Right atrium auricular region (tissue), 2 donors: ENCODE measurements around the gene LRRK1. TPM values are rescaled to one million over a fixed set of nuclear protein-coding genes. Genes with fewer than 3 reads are reported as not detected.

ENCODE experiments used
- DNase-seq: peaks from one replicate; pipeline ENCODE4 v3.0.0-alpha.2; 2019; ENCODE audit warnings: low spot score
- H3K27ac ChIP-seq, 2 donors: fragments of 200-600 bp; sonication (generic); 1 replicate in 1 of 2; 2 replicates in 1 of 2; pipeline ENCODE4 v1.5.1; 2016 to 2019
- H3K27me3 ChIP-seq, 2 donors: fragments of 200-600 bp; sonication (generic); one replicate each; pipeline versions ENCODE4 v1.5.1 to v1.6.0; 2017 to 2019
- H3K36me3 ChIP-seq: fragments of 200-600 bp; sonication (generic); one replicate; pipeline ENCODE4 v1.5.1; 2016
- H3K4me1 ChIP-seq, 2 donors: fragments of 200-600 bp; sonication (generic); one replicate each; pipeline versions ENCODE4 v1.5.1 to v1.6.0; 2017 to 2019
- H3K4me3 ChIP-seq, 2 donors: fragments of 200-600 bp; sonication (generic); 1 replicate in 1 of 2; 2 replicates in 1 of 2; pipeline ENCODE4 v1.5.1; 2017 to 2019; ENCODE audit warnings: mild to moderate bottlenecking in 1 of 2, moderate library complexity in 1 of 2
- H3K9me3 ChIP-seq, 2 donors: fragments of 200-600 bp; sonication (generic); one replicate each; pipeline ENCODE4 v1.5.1; 2019
- total RNA-seq, 2 donors: library from RNA; depleted of rRNA; stranded (reverse); fragments of >200 nt; gene quantifications; one replicate each; pipeline ENCODE4 v1.1.0, GENCODE V29; 2016
- TF ChIP-seq, protein P1 (sequence below), 2 donors: fragments of 200-600 bp; sonication (generic); IDR thresholded peaks; one replicate each; pipeline ENCODE4 v1.5.1; 2019; ENCODE audit warnings: antibody characterized with exemption in 2 of 2

LRRK1 gene
- total RNA-seq, 2 donors from 2014 or later: 1.9 to 4.4 TPM

DNA sequence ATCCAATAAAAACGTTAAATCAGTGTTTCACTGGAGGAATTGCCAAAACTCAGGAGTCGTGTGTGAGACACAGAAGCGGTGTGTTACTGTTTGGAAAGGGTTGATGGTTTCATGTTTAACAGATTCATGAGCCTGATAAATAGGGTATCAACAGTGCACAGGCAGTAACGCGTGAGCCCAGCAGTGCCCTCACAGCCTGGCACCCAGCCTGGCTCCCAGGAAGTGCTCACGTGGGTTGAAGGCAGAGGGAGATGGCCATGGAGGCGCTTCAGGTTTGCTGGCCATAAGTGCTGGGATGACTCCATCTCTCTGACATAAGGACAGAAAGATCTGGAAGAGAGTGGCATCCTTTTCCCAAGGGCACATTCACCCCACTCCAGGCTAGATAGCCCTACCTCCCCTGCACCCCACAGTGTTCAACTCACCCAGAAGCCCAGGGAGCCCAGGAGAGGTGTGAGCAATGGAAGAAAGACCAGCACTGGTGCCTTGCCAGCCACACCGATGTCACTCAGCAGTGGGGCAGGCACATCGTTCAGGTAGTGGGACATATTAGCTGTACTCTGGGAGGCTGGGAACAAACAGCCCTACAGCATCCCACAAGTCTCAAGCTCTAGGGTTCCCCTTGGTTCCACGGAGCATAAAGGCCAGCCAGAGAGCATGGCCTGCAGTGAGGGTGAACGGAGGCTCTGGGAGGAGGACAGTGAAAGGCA, 164.3 kb downstream of the LRRK1 start:
- H3K4me3 ChIP-seq: no peak overlapping the region
- H3K4me1 ChIP-seq: peaks cover 0 to 3% of the 10 kb centered on the region in 2 donors
- H3K27me3 ChIP-seq: no peaks in the 10 kb centered on the region
- no peak for DNase-seq
- H3K9me3 ChIP-seq: no peaks in the 10 kb centered on the region
- TF ChIP-seq, protein P1, sequence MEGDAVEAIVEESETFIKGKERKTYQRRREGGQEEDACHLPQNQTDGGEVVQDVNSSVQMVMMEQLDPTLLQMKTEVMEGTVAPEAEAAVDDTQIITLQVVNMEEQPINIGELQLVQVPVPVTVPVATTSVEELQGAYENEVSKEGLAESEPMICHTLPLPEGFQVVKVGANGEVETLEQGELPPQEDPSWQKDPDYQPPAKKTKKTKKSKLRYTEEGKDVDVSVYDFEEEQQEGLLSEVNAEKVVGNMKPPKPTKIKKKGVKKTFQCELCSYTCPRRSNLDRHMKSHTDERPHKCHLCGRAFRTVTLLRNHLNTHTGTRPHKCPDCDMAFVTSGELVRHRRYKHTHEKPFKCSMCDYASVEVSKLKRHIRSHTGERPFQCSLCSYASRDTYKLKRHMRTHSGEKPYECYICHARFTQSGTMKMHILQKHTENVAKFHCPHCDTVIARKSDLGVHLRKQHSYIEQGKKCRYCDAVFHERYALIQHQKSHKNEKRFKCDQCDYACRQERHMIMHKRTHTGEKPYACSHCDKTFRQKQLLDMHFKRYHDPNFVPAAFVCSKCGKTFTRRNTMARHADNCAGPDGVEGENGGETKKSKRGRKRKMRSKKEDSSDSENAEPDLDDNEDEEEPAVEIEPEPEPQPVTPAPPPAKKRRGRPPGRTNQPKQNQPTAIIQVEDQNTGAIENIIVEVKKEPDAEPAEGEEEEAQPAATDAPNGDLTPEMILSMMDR (IDR thresholded peaks at IDR 0.05): no peak
- no peak overlapping the region for H3K27ac ChIP-seq
- no peaks in the 10 kb centered on the region for H3K36me3 ChIP-seq

DNA sequence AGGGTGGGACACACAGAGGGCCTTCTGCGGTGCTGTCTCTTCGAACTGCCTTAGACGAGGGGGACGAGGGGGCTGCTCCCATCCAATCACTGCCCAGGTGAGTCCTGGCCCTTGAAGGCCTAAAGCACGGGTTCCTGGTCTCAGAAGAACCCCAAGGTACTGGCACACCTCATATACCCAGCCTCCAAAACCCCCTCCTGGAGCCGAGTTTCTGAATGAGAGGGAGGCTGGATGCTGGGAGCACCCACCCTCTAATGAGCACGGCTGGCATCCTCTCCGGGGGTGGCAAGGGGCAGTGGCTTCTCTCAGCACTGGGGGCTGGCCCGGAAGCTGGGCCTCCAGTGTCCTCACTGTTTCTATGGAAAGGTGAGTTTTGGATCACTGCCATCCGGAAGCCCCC, 165.6 kb downstream of the LRRK1 start:
- Histone ChIP-seq H3K9me3 (no peaks in the 10 kb centered on the region), H3K4me3 (no peak overlapping the region), H3K27ac (no peak overlapping the region), H3K36me3 (no peaks in the 10 kb centered on the region), H3K4me1 (peaks cover 0 to 16% of the 10 kb centered on the region in 2 donors), H3K27me3 (no peaks in the 10 kb centered on the region)
- DNase-seq: no peak
- TF ChIP-seq, protein P1 (IDR thresholded peaks at IDR 0.05): no peak

DNA sequence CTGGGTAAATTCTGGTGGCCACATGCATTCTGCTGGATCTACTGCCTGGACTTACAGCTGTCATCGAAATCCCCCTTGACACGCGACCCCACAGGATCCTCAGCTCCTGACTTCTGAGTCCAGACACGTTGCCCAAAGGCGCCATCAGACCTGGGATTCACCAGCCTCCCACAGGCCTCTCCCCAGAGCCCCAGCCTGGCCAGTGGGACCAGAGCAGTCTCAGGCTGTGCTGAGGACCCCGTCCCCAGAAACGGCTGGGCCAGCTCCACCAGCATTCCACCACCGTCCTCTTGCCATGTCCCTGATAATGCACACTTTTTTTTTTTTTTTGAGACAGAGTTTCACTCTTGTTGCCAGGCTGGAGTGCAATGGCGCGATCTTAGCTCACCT, 166.1 kb downstream of the LRRK1 start:
- H3K9me3 ChIP-seq: no peaks in the 10 kb centered on the region
- H3K4me1 ChIP-seq: peaks cover 0 to 18% of the 10 kb centered on the region in 2 donors
- no peak overlapping the region for H3K4me3 ChIP-seq
- H3K36me3 ChIP-seq: no peaks in the 10 kb centered on the region
- TF ChIP-seq, protein P1 (IDR thresholded peaks at IDR 0.05): no peak
- H3K27ac ChIP-seq: no peak overlapping the region
- DNase-seq: no peak
- H3K27me3 ChIP-seq: no peaks in the 10 kb centered on the region

DNA sequence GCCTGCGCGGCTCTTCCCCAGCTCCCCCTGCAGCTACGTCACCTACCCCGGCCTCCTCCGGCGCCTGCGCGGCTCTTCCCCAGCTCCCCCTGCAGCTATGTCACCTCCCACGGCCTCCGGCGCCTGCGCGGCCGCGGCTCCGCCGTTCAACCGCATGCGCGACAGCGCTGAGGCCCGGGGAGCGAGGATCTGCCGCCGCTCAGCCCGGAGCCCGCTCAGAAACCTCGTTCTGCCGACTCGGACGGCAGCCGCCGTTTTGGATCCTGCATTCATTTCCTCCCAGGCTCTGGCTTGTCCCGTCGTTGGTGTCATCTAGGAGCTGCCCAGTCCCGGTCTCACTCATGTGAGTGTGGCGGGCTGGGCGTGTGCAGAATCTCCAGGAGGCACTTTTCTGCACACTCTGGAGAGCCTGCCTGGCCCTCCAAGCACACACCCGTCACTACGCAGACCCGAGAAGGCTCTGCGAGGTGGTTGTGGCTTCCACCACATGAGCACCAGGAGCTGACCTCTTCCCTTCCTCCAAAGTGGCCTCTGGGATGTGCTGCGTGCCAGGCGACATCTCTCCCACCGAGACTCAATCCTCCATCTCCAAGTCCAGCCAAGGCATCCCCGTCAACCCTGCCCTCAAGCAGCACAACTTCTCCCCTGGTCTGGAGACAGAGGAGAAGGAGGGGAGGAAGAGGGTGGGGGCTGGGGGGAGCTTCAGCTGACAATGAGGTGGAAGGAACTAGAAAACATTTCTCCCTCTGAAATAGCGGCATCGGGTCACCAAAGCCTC, 167.4 kb downstream of the LRRK1 start:
- Histone ChIP-seq H3K4me1 (peaks cover 0 to 26% of the 10 kb centered on the region in 2 donors), H3K27me3 (no peaks in the 10 kb centered on the region), H3K27ac (no peak overlapping the region), H3K4me3 (no peak overlapping the region), H3K9me3 (no peaks in the 10 kb centered on the region), H3K36me3 (no peaks in the 10 kb centered on the region)
- no peak for DNase-seq
- TF ChIP-seq, protein P1 (IDR thresholded peaks at IDR 0.05): no peak

DNA sequence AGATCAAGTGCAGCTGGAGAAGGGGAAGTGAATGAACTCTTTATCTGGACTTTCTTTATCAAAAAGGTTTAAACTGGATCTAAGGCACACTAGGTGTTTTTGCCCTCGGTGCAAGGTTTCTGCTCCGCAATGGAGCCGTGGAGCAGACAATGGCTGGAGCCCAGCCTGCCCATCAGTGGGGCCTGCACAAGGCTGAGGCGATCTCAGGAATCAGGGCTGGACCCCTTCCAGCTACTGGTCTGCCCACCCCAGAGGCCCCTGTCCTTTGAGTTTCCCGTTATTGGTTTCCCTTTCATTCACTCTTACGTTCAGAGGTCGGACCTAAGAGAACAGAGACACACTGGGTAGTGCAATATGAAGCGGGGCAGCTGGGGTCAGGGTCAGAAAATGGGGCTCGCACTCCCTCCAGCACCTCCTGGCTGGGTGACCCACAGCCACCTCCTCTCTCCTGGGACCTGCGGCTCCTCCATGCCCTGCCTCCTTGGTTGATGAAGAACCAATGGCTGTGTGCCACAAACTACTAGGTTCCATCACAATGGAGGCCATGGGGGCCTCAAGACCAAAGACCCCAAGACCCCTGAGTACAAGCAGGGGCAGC, 168.1 kb downstream of the LRRK1 start:
- Histone ChIP-seq H3K36me3 (no peaks in the 10 kb centered on the region), H3K4me3 (no peak overlapping the region)
- TF ChIP-seq, protein P1 (IDR thresholded peaks at IDR 0.05): no peak

More for the DNA sequence above, 168.1 kb downstream of the LRRK1 start:
- Histone ChIP-seq H3K9me3 (no peaks in the 10 kb centered on the region), H3K27ac (no peak overlapping the region), H3K4me1 (peaks cover 0 to 33% of the 10 kb centered on the region in 2 donors), H3K27me3 (no peaks in the 10 kb centered on the region)
- DNase-seq: no peak
